Stimulated activated CD8-positive, alpha-beta memory T cell treated with anti-CD3 and anti-CD28 coated beads, Interleukin-15, amount 100 ng/mL, for 4 hours (primary cell): Measurements from ENCODE around the gene SVBP.

Source experiments
- DNase-seq, 2 donors: peaks; one replicate each; pipeline ENCODE4 v3.0.0-alpha.2; 2020; ENCODE audit warnings: low read depth in 2 of 2

SVBP gene

GRCh38 chr1:42765269-42765668, 51.9 kb downstream of the SVBP start:
- DNase-seq: no peak

DNA sequence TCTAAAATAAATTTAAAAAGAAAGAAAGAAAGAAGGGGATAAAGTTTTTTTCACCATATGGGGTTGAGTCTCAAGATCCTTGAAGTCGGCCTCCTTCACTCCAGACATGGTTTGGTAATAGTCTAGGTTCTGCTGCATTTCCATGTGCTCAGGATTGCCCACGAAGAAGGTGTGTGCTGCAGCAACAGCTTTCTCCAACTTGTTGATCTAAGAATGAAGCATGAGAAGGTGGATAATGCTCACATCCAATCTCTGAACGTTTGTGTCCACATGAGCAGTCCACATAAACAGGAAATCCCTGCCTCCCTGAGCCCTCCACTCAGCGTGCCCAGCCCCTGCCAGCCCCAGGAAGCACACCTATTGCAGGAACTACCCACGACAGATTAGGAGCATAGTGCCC, 54.9 kb downstream of the SVBP start:
- no peak for DNase-seq

GRCh38 chr1:42761567-42761966, 55.6 kb downstream of the SVBP start:
- DNase-seq: no peak

GRCh38 chr1:42759114-42759513, 58.1 kb downstream of the SVBP start:
- DNase-seq: no peak

- no peak for DNase-seq
Observed at GRCh38 chr1:42758641-42759040, 58.6 kb downstream of the SVBP start.

DNA sequence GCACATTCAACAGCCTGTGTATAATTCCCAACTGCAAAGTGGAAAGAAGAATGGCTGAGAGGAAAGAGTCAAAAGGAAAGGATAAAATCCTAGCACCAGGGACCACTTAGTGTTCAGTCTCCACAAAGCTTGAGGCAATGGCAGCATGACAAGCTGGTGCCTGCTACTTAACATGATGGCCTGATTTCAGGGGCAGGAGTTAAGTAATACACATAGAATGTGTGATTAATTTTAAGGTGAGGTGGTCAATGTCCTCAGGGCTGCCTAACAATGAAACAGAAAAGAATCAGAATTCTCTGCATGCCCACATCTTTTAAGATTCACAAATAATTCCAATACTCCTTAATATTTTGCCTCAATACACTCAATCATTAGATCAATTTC, 59.3 kb downstream of the SVBP start:
- no peak for DNase-seq
